ENCODE measurements around the gene EPAS1. TPM values are rescaled to one million over a fixed set of nuclear protein-coding genes. Genes with fewer than 3 reads are reported as not detected.

EPAS1 gene
- total RNA-seq, 1 donor from 2014 or later, result 205 TPM

DNA sequence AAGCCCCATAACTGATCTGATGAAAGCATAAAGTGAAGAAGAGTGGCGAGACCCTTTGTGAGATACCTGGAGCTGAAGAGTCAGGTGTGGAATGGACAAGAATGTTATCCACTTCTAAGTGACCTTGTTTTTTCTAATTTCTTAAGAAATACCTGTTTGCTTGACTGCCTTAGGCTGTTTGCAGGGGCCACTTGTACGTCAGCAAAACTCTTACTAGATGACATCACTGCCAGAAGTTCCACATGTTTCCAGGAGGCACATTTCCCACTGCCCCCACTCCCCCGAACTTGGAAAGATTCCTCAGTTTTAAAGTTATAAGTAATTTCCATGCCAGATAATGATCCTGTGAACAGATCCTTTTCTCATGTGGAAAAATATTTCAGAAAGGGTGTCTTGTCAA is 8.0 kb downstream of the EPAS1 start:
- Histone ChIP-seq H3K27me3 (ENCODE audit: low read depth) (no peaks in the 10 kb centered on the region), H3K4me3 (peak overlapping the region; percentile 94), H3K36me3 (no peaks in the 10 kb centered on the region), H3K27ac (replicated peaks) (peak overlapping the region; percentile 99), H3K4me1 (peaks cover 100% of the 10 kb centered on the region), H3K9me3 (replicated peaks) (no peaks in the 10 kb centered on the region)
- TF ChIP-seq, protein P1, sequence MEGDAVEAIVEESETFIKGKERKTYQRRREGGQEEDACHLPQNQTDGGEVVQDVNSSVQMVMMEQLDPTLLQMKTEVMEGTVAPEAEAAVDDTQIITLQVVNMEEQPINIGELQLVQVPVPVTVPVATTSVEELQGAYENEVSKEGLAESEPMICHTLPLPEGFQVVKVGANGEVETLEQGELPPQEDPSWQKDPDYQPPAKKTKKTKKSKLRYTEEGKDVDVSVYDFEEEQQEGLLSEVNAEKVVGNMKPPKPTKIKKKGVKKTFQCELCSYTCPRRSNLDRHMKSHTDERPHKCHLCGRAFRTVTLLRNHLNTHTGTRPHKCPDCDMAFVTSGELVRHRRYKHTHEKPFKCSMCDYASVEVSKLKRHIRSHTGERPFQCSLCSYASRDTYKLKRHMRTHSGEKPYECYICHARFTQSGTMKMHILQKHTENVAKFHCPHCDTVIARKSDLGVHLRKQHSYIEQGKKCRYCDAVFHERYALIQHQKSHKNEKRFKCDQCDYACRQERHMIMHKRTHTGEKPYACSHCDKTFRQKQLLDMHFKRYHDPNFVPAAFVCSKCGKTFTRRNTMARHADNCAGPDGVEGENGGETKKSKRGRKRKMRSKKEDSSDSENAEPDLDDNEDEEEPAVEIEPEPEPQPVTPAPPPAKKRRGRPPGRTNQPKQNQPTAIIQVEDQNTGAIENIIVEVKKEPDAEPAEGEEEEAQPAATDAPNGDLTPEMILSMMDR (IDR thresholded peaks at IDR 0.05; ENCODE audit: borderline replicate concordance), result no peak
- DNase-seq, result no peak
- intact Hi-C loops (cut with micrococcal nuclease), result no loop called here

DNA sequence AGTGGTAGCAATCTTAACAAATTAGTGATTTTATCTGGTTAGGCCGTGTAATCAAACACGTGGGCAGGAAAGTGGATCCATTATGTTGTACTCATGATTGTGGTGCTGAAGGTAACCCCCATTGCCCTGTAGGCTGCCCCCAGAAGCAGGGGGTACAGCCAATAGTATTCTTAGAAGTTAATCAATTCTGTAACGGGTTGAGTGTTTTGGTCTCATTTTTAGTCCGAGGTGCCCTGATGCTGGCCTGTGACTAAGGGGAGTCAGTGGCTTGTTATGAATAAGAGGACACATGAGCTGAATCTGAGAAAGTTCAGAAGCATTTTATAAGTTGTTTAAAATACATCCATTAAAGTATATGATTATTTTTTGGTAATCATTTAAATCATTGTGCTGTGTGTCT is 8.6 kb downstream of the EPAS1 start:
- no peaks in the 10 kb centered on the region for H3K9me3 ChIP-seq (replicated peaks)
- TF ChIP-seq, protein P1 (IDR thresholded peaks at IDR 0.05; ENCODE audit: borderline replicate concordance), result no peak
- no peak for DNase-seq
- intact Hi-C loops (cut with micrococcal nuclease), result no loop called here
- H3K36me3 ChIP-seq, result no peaks in the 10 kb centered on the region
- no peaks in the 10 kb centered on the region for H3K27me3 ChIP-seq (ENCODE audit: low read depth)
- peaks cover 100% of the 10 kb centered on the region for H3K4me1 ChIP-seq
- peak overlapping the region; percentile 34 for H3K4me3 ChIP-seq
- peak overlapping the region; percentile 99 for H3K27ac ChIP-seq (replicated peaks)

DNA sequence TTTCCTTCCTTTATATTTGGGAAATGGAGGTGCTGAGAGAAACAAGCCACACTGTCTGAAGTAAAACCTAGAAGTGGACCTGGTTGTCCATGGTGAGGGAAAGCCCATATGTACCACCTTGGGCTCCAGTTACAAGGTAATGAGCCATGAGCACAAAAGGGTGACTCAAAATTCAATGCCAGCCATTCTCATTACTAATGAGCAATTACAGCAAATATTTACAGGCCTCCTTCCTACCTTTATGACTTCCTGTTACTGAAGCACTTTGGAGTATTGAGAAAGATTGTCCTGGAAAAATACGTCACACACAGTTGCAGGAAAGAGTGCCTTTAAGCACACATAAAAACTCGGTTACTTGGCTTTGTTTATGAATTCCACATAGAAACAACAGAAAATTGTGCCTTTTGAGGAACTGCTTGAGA is 9.1 kb downstream of the EPAS1 start:
- H3K9me3 ChIP-seq (replicated peaks), result no peaks in the 10 kb centered on the region
- H3K36me3 ChIP-seq, result no peaks in the 10 kb centered on the region
- no peaks in the 10 kb centered on the region for H3K27me3 ChIP-seq (ENCODE audit: low read depth)
- peak overlapping the region; percentile 34 for H3K4me3 ChIP-seq
- H3K27ac ChIP-seq (replicated peaks), result peak overlapping the region; percentile 99
- intact Hi-C loops (cut with micrococcal nuclease), result no loop called here
- TF ChIP-seq, protein P1 (IDR thresholded peaks at IDR 0.05; ENCODE audit: borderline replicate concordance), result no peak
- H3K4me1 ChIP-seq, result peaks cover 100% of the 10 kb centered on the region
- DNase-seq, result no peak

DNA sequence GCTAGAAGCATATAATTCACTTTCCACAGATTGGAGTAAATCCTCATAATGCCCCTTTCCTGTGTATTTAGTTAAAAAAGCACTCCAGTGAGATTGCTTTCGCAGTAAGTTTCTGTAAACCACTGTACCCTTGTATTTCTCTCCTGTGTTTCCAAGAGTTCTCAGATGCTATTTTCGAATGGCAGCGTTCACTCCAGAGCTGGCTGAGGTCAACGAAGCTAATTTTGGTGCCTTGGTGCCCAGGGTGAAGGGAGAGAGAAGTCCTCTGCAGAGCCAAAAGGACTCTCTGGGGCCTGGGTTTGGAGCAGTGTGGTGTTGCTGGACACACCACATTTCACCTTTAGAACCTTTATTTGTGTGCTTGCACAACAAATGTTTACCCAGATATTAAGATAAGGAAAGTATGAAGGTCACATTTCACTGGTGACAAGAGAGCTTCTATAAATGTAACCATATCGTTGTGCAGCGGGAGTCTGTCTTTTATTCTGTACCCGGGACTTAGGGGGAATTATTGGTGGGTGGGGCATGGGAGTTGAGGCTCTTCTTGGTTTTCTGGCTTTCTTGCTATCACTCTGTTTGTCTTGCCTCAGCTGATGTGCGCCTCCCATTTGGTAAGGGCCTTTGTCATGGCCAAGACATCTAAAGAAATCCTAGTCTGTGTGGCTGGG is 9.9 kb downstream of the EPAS1 start:
- H3K36me3 ChIP-seq, result no peaks in the 10 kb centered on the region
- no peaks in the 10 kb centered on the region for H3K9me3 ChIP-seq (replicated peaks)
- intact Hi-C loops (cut with micrococcal nuclease), result no loop called here
- peak overlapping the region; percentile 99 for H3K27ac ChIP-seq (replicated peaks)
- peaks cover 100% of the 10 kb centered on the region for H3K4me1 ChIP-seq
- peak overlapping the region; percentile 34 for H3K4me3 ChIP-seq
- no peaks in the 10 kb centered on the region for H3K27me3 ChIP-seq (ENCODE audit: low read depth)
- no peak for DNase-seq
- TF ChIP-seq, protein P1 (IDR thresholded peaks at IDR 0.05; ENCODE audit: borderline replicate concordance), result no peak

DNA sequence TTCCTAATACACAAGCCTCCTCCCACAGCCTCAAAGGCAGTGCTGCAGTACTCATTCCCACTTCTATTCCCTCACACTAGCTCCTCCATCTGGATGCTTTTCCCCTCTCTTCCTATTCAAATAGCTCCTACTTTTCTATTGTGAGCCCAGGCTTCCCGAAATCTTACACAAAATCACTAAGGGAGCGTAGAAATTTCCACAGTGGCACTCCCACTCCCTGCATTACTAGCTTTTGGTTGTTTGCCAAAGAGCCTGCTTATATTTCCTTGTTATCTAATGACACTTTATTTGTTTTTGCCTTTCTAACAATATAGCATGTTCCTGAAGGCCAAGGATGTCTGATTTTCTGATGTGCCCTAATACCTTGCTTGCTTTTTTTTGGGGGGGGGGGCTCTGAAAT is 10.9 kb downstream of the EPAS1 start:
- no peaks in the 10 kb centered on the region for H3K9me3 ChIP-seq (replicated peaks)
- peaks cover 100% of the 10 kb centered on the region for H3K4me1 ChIP-seq
- intact Hi-C loops (cut with micrococcal nuclease), result no loop called here

More for the DNA sequence above, 10.9 kb downstream of the EPAS1 start:
- TF ChIP-seq, protein P1 (IDR thresholded peaks at IDR 0.05; ENCODE audit: borderline replicate concordance), result no peak
- Histone ChIP-seq H3K27me3 (ENCODE audit: low read depth) (no peaks in the 10 kb centered on the region), H3K36me3 (no peaks in the 10 kb centered on the region), H3K4me3 (peak overlapping the region; percentile 34), H3K27ac (replicated peaks) (peak overlapping the region; percentile 99)
- DNase-seq, result no peak

Data from left ventricle myocardium inferior (tissue), 1 donor.